Sigmoid colon (tissue), 4 donors: Measurements from ENCODE around the gene ARHGEF6.

ENCODE experiments used
- CTCF ChIP-seq, 4 experiments: fragments of 450-650 bp in 3 of 4; fragments of 200-600 bp in 1 of 4; IDR thresholded peaks; one replicate each; pipeline ENCODE4 v1.5.1; 2016 to 2019; ENCODE audit warnings: antibody characterized with exemption in 4 of 4, mild to moderate bottlenecking in 3 of 4, moderate library complexity in 2 of 4
- POLR2AphosphoS5 ChIP-seq, 4 donors: sonication (generic); formaldehyde crosslinking; IDR thresholded peaks; one replicate each; pipeline ENCODE4 v1.6.1; 2017; ENCODE audit warnings: antibody characterized with exemption in 4 of 4

DNA sequence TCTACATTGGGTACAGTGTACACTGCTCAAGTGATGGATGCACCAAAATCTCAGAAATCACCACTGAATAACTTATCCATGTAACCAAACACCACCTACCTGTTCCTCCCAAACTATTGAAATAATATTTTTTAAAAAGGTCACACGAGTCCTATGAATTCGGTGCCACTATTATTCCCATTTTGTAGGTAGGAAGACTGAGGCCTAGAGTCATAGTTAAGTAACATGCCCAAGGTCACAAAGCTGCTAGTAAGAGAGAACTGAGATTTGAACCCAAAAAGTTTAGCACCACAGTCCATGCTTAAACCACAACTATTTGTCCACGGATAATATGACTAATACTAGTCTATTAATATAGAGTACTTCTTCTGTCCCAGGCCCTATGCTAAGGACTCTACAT is 2.7 kb downstream of the ARHGEF6 start:
- TF ChIP-seq CTCF (IDR thresholded peaks at IDR 0.05) (no peak), POLR2AphosphoS5 (IDR thresholded peaks at IDR 0.05) (no peak)
